Large intestine (tissue), 3 donors: ENCODE data around the gene CCHCR1. TPM values are rescaled to one million over a fixed set of nuclear protein-coding genes. Genes with fewer than 3 reads are reported as not detected.

Experiments
- DNase-seq, 2 donors: peaks; one replicate each; pipeline versions ENCODE4 v3.0.0 to v3.0.0-alpha.2; 2013
- H3K27ac ChIP-seq: one replicate; pipeline ENCODE4 v1.5.1; 2013; ENCODE audit warnings: low read length
- H3K27me3 ChIP-seq: 2 replicates; pipeline ENCODE4 v1.6.1; 2013; ENCODE audit warnings: low read length; ENCODE audit not compliant: control insufficient read depth, insufficient read depth
- H3K36me3 ChIP-seq: 2 replicates; pipeline ENCODE4 v1.6.1; 2013; ENCODE audit warnings: low read length; ENCODE audit not compliant: control insufficient read depth, insufficient read depth
- H3K4me1 ChIP-seq: one replicate; pipeline ENCODE4 v1.6.1; 2013; ENCODE audit warnings: low read length; ENCODE audit not compliant: control insufficient read depth, insufficient read depth
- H3K4me3 ChIP-seq: one replicate; pipeline ENCODE4 v1.5.1; 2013; ENCODE audit warnings: low read length
- H3K9me3 ChIP-seq: one replicate; pipeline ENCODE4 v1.6.1; 2013; ENCODE audit warnings: mild to moderate bottlenecking, low read depth, low read length, moderate library complexity; ENCODE audit not compliant: control insufficient read depth
- WGBS: methylation state at CpG from one replicate; pipeline ENCODE4 v1.1.5; 2013; ENCODE audit warnings: low lambda C conversion rate; ENCODE audit not compliant: insufficient coverage; 5-methylcytosine and 5-hydroxymethylcytosine counted together
- polyA plus RNA-seq: library from polyadenylated mRNA; unstranded; fragments of 120-200 nt; gene quantifications from one replicate; pipeline ENCODE4 v1.2.1, GENCODE V29; 2013

CCHCR1 gene
- polyA plus RNA-seq, 1 donor: 17.4 TPM

- no peaks in the 10 kb centered on the region for H3K4me1 ChIP-seq
- no peaks in the 10 kb centered on the region for H3K36me3 ChIP-seq
- no CpG with 5 or more reads among the region's 2 CpGs for WGBS
- no peak overlapping the region for H3K27ac ChIP-seq
- H3K9me3 ChIP-seq: no peaks in the 10 kb centered on the region
- no peak overlapping the region for H3K4me3 ChIP-seq
- no peak for DNase-seq
- no peaks in the 10 kb centered on the region for H3K27me3 ChIP-seq
These were observed 54.5 kb downstream of the CCHCR1 start for GRCh38 chr6:31103136-31103535.

GRCh38 chr6:31098449-31098938 is 59.1 kb downstream of the CCHCR1 start:
- H3K27me3 ChIP-seq: no peaks in the 10 kb centered on the region
- WGBS: 79% methylated on average over 3 of the region's 4 CpGs

GRCh38 chr6:31096656-31097055 is 60.9 kb downstream of the CCHCR1 start:
- Histone ChIP-seq H3K36me3 (no peaks in the 10 kb centered on the region), H3K9me3 (no peaks in the 10 kb centered on the region), H3K27ac (no peak overlapping the region), H3K4me3 (no peak overlapping the region), H3K4me1 (no peaks in the 10 kb centered on the region), H3K27me3 (no peaks in the 10 kb centered on the region)
- no CpG with 5 or more reads among the region's 5 CpGs for WGBS
- no peak for DNase-seq

More at GRCh38 chr6:31098449-31098938, 59.1 kb downstream of the CCHCR1 start:
- no peak for DNase-seq
- Histone ChIP-seq H3K4me3 (no peak overlapping the region), H3K27ac (no peak overlapping the region), H3K4me1 (no peaks in the 10 kb centered on the region), H3K9me3 (no peaks in the 10 kb centered on the region), H3K36me3 (no peaks in the 10 kb centered on the region)

GRCh38 chr6:31096215-31096614 is 61.4 kb downstream of the CCHCR1 start:
- H3K9me3 ChIP-seq: no peaks in the 10 kb centered on the region
- WGBS: 60% methylated on average over 1 of the region's 3 CpGs
- DNase-seq: no peak
- H3K27me3 ChIP-seq: no peaks in the 10 kb centered on the region
- no peak overlapping the region for H3K4me3 ChIP-seq
- H3K4me1 ChIP-seq: no peaks in the 10 kb centered on the region
- no peak overlapping the region for H3K27ac ChIP-seq
- no peaks in the 10 kb centered on the region for H3K36me3 ChIP-seq

- Histone ChIP-seq H3K27me3 (no peaks in the 10 kb centered on the region), H3K4me1 (no peaks in the 10 kb centered on the region), H3K27ac (no peak overlapping the region), H3K36me3 (no peaks in the 10 kb centered on the region), H3K9me3 (no peaks in the 10 kb centered on the region), H3K4me3 (no peak overlapping the region)
- no CpG with 5 or more reads among the region's 3 CpGs for WGBS
- no peak for DNase-seq
These were observed 63.2 kb downstream of the CCHCR1 start for GRCh38 chr6:31094389-31094881.

- 36% methylated on average over 3 of the region's 12 CpGs for WGBS
- H3K27me3 ChIP-seq: no peaks in the 10 kb centered on the region
- DNase-seq: peak in 1 of 2 donors; percentile 64
- no peaks in the 10 kb centered on the region for H3K4me1 ChIP-seq
- H3K36me3 ChIP-seq: no peaks in the 10 kb centered on the region
- no peaks in the 10 kb centered on the region for H3K9me3 ChIP-seq
- no peak overlapping the region for H3K27ac ChIP-seq
- H3K4me3 ChIP-seq: no peak overlapping the region
These were observed 64.7 kb downstream of the CCHCR1 start for GRCh38 chr6:31092769-31093505.

Other genes with a start within 250 kb of the CCHCR1 start
- 24.4 TPM for gene GTF2H4, start 249.6 kb downstream of the CCHCR1 start, polyA plus RNA-seq
- 43.5 TPM for gene VARS2, start 243.6 kb downstream of the CCHCR1 start, polyA plus RNA-seq
- gene SFTA2, start 225.6 kb downstream of the CCHCR1 start, polyA plus RNA-seq: 0.70 TPM
- 0.04 TPM for gene MUCL3, start 216.8 kb downstream of the CCHCR1 start, polyA plus RNA-seq
- not detected for gene MUC21, start 174.1 kb downstream of the CCHCR1 start, polyA plus RNA-seq
- gene MUC22, start 147.3 kb downstream of the CCHCR1 start, polyA plus RNA-seq: not detected
- not detected for gene C6orf15, start 45.2 kb downstream of the CCHCR1 start, polyA plus RNA-seq
- 0.33 TPM for gene PSORS1C1, start 43.0 kb downstream of the CCHCR1 start, polyA plus RNA-seq
- not detected for gene CDSN, start 37.4 kb downstream of the CCHCR1 start, polyA plus RNA-seq
- 0.04 TPM for gene PSORS1C2, start 18.7 kb downstream of the CCHCR1 start, polyA plus RNA-seq
- 9.1 TPM for gene TCF19, start 787 bp upstream of the CCHCR1 start, polyA plus RNA-seq
- 0.28 TPM for gene POU5F1, start 12.9 kb upstream of the CCHCR1 start, polyA plus RNA-seq
- gene HLA-C, start 114.3 kb upstream of the CCHCR1 start, polyA plus RNA-seq: 225 TPM
- 353 TPM for gene HLA-B, start 199.4 kb upstream of the CCHCR1 start, polyA plus RNA-seq
- 4.2 TPM for gene MICA, start 245.8 kb upstream of the CCHCR1 start, polyA plus RNA-seq